GM12872 (cell line): ENCODE measurements around the gene STIM1.

Experiments
- TF ChIP-seq, protein P1 (sequence below): IDR thresholded peaks from 3 replicates; pipeline ENCODE4 v1.5.1; 2011; ENCODE audit warnings: low read depth, mild to moderate bottlenecking, low read length, moderate library complexity; ENCODE audit not compliant: insufficient read depth

STIM1 gene

DNA sequence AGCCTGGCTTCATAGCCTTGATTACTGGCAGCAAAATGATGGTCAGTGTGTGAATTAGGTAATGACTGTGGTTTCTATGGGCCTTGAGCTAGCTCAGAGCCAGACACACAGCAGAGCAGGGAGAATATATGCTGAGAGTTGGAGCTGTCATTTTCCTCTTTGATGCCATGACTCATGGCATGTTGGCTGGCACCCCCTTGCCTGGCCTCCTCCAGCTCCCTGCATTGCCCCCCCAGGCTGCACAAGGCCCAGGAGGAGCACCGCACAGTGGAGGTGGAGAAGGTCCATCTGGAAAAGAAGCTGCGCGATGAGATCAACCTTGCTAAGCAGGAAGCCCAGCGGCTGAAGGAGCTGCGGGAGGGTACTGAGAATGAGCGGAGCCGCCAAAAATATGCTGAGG is 218.8 kb downstream of the STIM1 start:
- TF ChIP-seq, protein P1, sequence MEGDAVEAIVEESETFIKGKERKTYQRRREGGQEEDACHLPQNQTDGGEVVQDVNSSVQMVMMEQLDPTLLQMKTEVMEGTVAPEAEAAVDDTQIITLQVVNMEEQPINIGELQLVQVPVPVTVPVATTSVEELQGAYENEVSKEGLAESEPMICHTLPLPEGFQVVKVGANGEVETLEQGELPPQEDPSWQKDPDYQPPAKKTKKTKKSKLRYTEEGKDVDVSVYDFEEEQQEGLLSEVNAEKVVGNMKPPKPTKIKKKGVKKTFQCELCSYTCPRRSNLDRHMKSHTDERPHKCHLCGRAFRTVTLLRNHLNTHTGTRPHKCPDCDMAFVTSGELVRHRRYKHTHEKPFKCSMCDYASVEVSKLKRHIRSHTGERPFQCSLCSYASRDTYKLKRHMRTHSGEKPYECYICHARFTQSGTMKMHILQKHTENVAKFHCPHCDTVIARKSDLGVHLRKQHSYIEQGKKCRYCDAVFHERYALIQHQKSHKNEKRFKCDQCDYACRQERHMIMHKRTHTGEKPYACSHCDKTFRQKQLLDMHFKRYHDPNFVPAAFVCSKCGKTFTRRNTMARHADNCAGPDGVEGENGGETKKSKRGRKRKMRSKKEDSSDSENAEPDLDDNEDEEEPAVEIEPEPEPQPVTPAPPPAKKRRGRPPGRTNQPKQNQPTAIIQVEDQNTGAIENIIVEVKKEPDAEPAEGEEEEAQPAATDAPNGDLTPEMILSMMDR = no peak

DNA sequence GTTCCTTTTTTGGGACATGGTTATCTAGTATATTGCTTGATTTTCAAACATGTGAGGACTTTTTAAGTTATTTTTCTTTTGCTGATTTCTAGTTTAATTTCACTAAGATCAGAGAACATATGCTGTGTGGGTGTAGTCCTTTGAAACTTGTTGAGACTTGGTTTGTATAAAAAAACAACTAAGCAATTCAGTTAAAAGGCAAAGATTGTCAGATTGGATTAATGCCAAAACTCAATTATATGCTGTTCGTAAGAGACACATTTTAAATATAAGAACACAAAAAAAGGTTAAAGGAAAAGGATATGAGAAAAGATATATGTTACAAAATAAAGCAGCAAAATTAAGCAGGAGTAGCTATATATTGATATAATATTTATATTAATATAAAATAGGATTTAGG is 221.3 kb downstream of the STIM1 start:
- TF ChIP-seq, protein P1 = no peak

DNA sequence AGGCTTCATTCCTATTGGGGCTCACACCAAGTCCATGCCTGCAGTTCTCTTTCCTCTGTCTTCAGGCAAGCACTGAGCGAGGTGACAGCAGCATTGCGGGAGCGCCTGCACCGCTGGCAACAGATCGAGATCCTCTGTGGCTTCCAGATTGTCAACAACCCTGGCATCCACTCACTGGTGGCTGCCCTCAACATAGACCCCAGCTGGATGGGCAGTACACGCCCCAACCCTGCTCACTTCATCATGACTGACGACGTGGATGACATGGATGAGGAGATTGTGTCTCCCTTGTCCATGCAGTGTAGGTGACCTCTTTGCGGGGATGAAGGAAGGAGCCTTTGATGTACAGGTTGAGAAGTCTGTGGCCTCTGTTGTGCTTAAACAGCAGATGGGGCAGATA is 227.7 kb downstream of the STIM1 start:
- TF ChIP-seq, protein P1 = no peak

DNA sequence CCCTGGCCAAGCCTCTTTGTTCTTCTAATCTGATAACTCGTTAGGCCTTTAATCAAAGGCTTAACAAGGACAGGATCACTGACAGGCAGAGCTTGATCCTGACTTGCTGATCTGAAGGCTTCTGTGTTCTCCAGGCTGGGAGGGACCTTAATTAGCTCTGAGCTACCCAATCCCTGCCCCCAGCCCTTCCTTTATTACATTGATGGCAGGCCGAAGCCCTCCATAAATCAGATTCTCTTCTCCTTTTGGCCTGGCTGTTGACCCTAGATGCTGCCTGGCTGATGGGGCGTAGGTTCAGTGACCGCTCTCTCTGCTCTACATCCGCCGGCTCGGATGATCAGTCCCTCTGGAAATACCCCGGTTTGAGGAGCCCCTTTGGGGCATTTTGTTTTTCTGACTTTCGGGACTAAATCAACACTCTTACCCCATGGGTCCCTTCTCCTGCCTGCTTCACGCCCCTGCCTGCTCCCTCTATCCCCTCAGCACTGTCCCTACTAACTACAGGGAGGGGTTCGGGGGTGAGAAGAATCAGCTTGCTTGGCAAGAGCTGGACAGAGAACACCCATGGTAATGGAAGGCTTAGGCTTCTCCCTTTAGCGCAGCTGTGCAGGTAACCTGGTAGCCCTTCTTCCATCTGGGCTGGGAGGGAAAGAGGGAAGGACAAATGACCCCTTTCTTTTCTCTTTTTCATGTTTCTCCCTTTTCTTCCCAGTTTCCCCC is 229.1 kb downstream of the STIM1 start:
- TF ChIP-seq, protein P1 = no peak

DNA sequence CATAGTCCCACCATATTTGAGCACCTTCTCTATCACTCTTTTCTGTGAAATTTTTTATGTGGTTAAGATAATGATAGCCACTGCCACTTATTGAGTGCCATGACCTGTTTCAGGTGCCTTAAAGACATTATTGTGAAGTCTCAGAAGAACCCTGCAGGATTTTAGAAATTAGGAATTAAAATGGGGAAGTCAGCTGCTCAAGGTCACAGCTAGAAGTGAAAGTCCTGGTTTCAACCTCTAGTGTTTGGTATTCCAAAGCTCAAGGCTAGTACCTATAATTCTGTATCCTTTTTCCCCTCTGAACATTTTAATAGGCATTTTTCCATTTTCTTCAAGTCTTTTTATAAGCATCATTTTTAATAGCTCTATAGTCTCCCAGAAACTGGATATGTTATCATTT is 230.1 kb downstream of the STIM1 start:
- TF ChIP-seq, protein P1 = no peak

DNA sequence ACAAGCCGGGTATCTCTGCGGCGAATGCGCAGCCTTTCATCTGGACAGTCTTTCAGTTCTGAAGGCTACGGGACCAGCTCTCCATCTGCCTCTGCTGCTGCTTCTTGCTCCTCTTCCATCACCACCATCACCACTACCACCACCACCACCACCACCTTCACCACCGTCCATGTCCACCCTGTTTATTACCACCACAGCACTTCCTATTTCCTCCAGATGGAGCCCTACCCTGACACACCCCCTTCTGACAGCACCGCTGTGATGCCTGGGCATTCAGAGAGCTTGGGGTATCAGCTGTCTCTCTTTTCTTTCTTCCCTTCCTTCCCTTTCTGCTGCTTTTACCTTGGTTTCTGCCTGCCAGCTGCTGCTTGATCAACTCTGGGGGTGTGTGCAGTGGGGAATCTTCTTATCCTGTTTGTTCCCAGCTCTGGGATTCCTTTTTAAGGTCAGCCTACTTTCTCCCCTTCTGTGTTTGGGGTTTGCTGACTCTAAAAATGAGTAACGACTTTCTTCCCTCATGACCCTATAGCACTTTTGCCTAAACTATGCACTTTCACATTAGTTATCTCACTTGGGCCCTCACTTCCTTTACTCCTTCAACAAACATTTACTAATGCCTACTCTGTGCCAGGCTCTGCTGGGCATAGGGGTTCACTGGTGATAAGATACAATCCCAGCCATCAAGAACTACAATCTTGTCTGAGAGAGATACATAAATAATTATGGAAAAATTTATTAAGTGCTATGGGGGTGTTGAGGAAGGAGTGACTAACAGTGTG is 231.3 kb downstream of the STIM1 start:
- TF ChIP-seq, protein P1 = no peak

DNA sequence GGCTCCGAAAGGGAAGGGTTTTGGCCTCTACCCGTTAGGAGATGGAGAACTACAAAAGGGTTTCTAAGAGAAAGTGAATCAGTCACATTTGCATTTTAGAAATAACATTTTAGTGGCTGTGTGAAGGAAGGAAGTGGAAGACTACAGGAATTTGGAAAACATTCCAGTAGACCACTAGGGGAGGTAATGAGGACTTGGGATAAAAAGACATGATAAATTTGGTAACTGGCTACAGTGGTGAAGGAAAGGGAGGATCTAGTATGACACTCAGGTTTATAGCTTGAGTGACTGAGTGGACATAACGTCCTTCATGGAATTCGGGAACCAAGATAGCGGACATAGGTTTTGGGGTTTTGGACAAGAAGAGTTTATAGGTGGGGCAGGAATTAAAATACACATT is 232.1 kb downstream of the STIM1 start:
- TF ChIP-seq, protein P1 = no peak; the same call in 2 of the 3 replicates
